ENCODE measurements around the gene PTGDR.
A peak's percentile ranks its signal among the peaks of the same experiment; 100 is the strongest.

The PTGDR gene

GRCh38 chr14:52313903-52314594, 46.6 kb downstream of the PTGDR start, which contains the start of gene PTGER2:
PTGER2 (plus strand) TSS chr14:52314312; CDS start chr14:52314549, 237 bp downstream.
- peak; percentile 68 for DNase-seq

GRCh38 chr14:52314595-52315354, 47.3 kb downstream of the PTGDR start:
- no peak for DNase-seq

GRCh38 chr14:52315355-52315718, 47.8 kb downstream of the PTGDR start:
- no peak for DNase-seq

GRCh38 chr14:52318062-52318461, 50.6 kb downstream of the PTGDR start:
- no peak for DNase-seq

- peak; percentile 51 for DNase-seq
These were observed 51.5 kb downstream of the PTGDR start for GRCh38 chr14:52318826-52319645.

GRCh38 chr14:52319919-52320318, 52.4 kb downstream of the PTGDR start:
- no peak for DNase-seq

- DNase-seq, result peak; percentile 90
These were observed 57.6 kb downstream of the PTGDR start for GRCh38 chr14:52325126-52325525.

- DNase-seq, result no peak
These were observed 58.1 kb downstream of the PTGDR start for GRCh38 chr14:52325630-52326029.
